SHP77 treated with DMSO at 0.1 percent for 48 hours (cell line): ENCODE data around the gene TENM4.

ENCODE experiments used
- DNase-seq: peaks from one replicate; lab custom pipeline; 2025; lab: John Stamatoyannopoulos, UW

Gene TENM4

GRCh38 chr11:78696177-78696576 lies 744.7 kb downstream of the TENM4 start:
- DNase-seq, result no peak

- no peak for DNase-seq
Observed at GRCh38 chr11:78694152-78694551, 746.7 kb downstream of the TENM4 start.

- DNase-seq, result no peak
Observed at GRCh38 chr11:78691215-78691614, 749.6 kb downstream of the TENM4 start.

GRCh38 chr11:78690352-78690987 lies 750.4 kb downstream of the TENM4 start:
- DNase-seq, result no peak

- no peak for DNase-seq
Observed at GRCh38 chr11:78689585-78690153, 751.2 kb downstream of the TENM4 start.

- DNase-seq, result no peak
Observed at GRCh38 chr11:78689101-78689500, 751.7 kb downstream of the TENM4 start.

- no peak for DNase-seq
Observed at GRCh38 chr11:78688460-78688859, 752.4 kb downstream of the TENM4 start.

- no peak for DNase-seq
Observed at GRCh38 chr11:78685156-78685555, 755.7 kb downstream of the TENM4 start.

GRCh38 chr11:78684377-78684776 lies 756.5 kb downstream of the TENM4 start:
- DNase-seq, result no peak

GRCh38 chr11:78683774-78684173 lies 757.1 kb downstream of the TENM4 start:
- DNase-seq, result no peak

GRCh38 chr11:78676026-78676557 lies 764.7 kb downstream of the TENM4 start:
- no peak for DNase-seq

GRCh38 chr11:78672850-78673620 lies 767.8 kb downstream of the TENM4 start:
- no peak for DNase-seq

GRCh38 chr11:78669249-78669648 lies 771.6 kb downstream of the TENM4 start:
- no peak for DNase-seq

GRCh38 chr11:78667461-78667860 lies 773.4 kb downstream of the TENM4 start:
- DNase-seq, result no peak

- no peak for DNase-seq
Observed at GRCh38 chr11:78666675-78667160, 774.1 kb downstream of the TENM4 start.

GRCh38 chr11:78664636-78665035 lies 776.2 kb downstream of the TENM4 start:
- DNase-seq, result no peak

GRCh38 chr11:78662811-78663210 lies 778.0 kb downstream of the TENM4 start:
- no peak for DNase-seq

GRCh38 chr11:78660471-78660870 lies 780.4 kb downstream of the TENM4 start:
- DNase-seq, result no peak

- no peak for DNase-seq
Observed at GRCh38 chr11:78659326-78660270, 781.2 kb downstream of the TENM4 start.

GRCh38 chr11:78657968-78658839 lies 782.6 kb downstream of the TENM4 start:
- no peak for DNase-seq

- no peak for DNase-seq
Observed at GRCh38 chr11:78657441-78657840, 783.4 kb downstream of the TENM4 start.
